H9 (cell line): ENCODE results near the gene TBC1D4. TPM values are rescaled to one million over a fixed set of nuclear protein-coding genes. Genes with fewer than 3 reads are reported as not detected.

Experiments
- DNase-seq: peaks from one replicate; pipeline ENCODE4 v3.0.0-alpha.2; 2017
- H2AFZ ChIP-seq: one replicate; pipeline ENCODE4 v1.6.1; 2013; ENCODE audit warnings: mild to moderate bottlenecking, low read length, control low read depth, moderate library complexity
- H2AK5ac ChIP-seq: 2 replicates; pipeline ENCODE4 v1.6.1; 2013; ENCODE audit warnings: low read length, control low read depth, mixed read lengths; ENCODE audit not compliant: insufficient read length
- H2BK120ac ChIP-seq: one replicate; pipeline ENCODE4 v1.6.1; 2013; ENCODE audit warnings: low read depth, mild to moderate bottlenecking, low read length, control low read depth, inconsistent platforms; ENCODE audit not compliant: poor library complexity, severe bottlenecking
- H2BK12ac ChIP-seq: 2 replicates; pipeline ENCODE4 v1.6.1; 2013; ENCODE audit warnings: low read length, control low read depth, mixed read lengths, low read depth; ENCODE audit not compliant: insufficient read length
- H2BK15ac ChIP-seq: 2 replicates; pipeline ENCODE4 v1.6.1; 2013; ENCODE audit warnings: low read depth, low read length, control low read depth
- H2BK20ac ChIP-seq: one replicate; pipeline ENCODE4 v1.6.1; 2013; ENCODE audit warnings: low read depth, mild to moderate bottlenecking, low read length, control low read depth, inconsistent platforms; ENCODE audit not compliant: poor library complexity, severe bottlenecking
- H2BK5ac ChIP-seq: 2 replicates; pipeline ENCODE4 v1.6.1; 2013; ENCODE audit warnings: low read length, control low read depth, mixed read lengths; ENCODE audit not compliant: insufficient read length
- H3K14ac ChIP-seq: 2 replicates; pipeline ENCODE4 v1.6.1; 2013; ENCODE audit warnings: low read length, control low read depth; ENCODE audit not compliant: insufficient read depth
- H3K18ac ChIP-seq: 2 replicates; pipeline ENCODE4 v1.6.1; 2013; ENCODE audit warnings: low read depth, mild to moderate bottlenecking, mixed read lengths, low read length, control low read depth; ENCODE audit not compliant: insufficient read length
- H3K23ac ChIP-seq: 2 replicates; pipeline ENCODE4 v1.6.1; 2013; ENCODE audit warnings: low read length, control low read depth, mixed read lengths, low read depth; ENCODE audit not compliant: insufficient read length
- H3K23me2 ChIP-seq: 2 replicates; pipeline ENCODE4 v1.6.1; 2013; ENCODE audit warnings: low read depth, mild to moderate bottlenecking, mixed read lengths, low read length, control low read depth; ENCODE audit not compliant: insufficient read length, poor library complexity, severe bottlenecking
- H3K27ac ChIP-seq: 2 replicates; pipeline ENCODE4 v1.5.1; 2013; ENCODE audit warnings: low read length, control low read depth, mixed read lengths, low read depth; ENCODE audit not compliant: insufficient read length
- H3K27me3 ChIP-seq: 2 replicates; pipeline ENCODE4 v1.6.1; 2013; ENCODE audit warnings: low read length, control low read depth, inconsistent platforms; ENCODE audit not compliant: insufficient read depth
- H3K4ac ChIP-seq: 2 replicates; pipeline ENCODE4 v1.6.1; 2013; ENCODE audit warnings: low read depth, mild to moderate bottlenecking, control low read depth, inconsistent platforms, low read length, moderate library complexity
- H3K4me1 ChIP-seq: 2 replicates; pipeline ENCODE4 v1.6.1; 2013; ENCODE audit warnings: low read length, control low read depth, inconsistent platforms; ENCODE audit not compliant: insufficient read depth
- H3K4me2 ChIP-seq: 2 replicates; pipeline ENCODE4 v1.6.1; 2013; ENCODE audit warnings: low read length, control low read depth, mixed read lengths; ENCODE audit not compliant: insufficient read length, insufficient read depth
- H3K56ac ChIP-seq: 2 replicates; pipeline ENCODE4 v1.6.1; 2013; ENCODE audit warnings: low read depth, mild to moderate bottlenecking, mixed read lengths, low read length, control low read depth; ENCODE audit not compliant: insufficient read length
- H3K79me1 ChIP-seq: 2 replicates; pipeline ENCODE4 v1.6.1; 2013; ENCODE audit warnings: low read depth, mild to moderate bottlenecking, moderate library complexity, low read length, control low read depth, inconsistent platforms; ENCODE audit not compliant: insufficient read depth, poor library complexity, severe bottlenecking
- H3K79me2 ChIP-seq: 2 replicates; pipeline ENCODE4 v1.6.1; 2013; ENCODE audit warnings: low read length, control low read depth, inconsistent platforms; ENCODE audit not compliant: insufficient read depth
- H3K9ac ChIP-seq: 2 replicates; pipeline ENCODE4 v1.6.1; 2013; ENCODE audit warnings: low read length, control low read depth, mixed read lengths; ENCODE audit not compliant: insufficient read length; ENCODE audit errors: extremely low read depth
- H3K9me3 ChIP-seq: one replicate; pipeline ENCODE4 v1.6.1; 2013; ENCODE audit warnings: low read depth, low read length, inconsistent platforms; ENCODE audit not compliant: control insufficient read depth
- H3T11ph ChIP-seq: one replicate; pipeline ENCODE4 v1.6.1; 2013; ENCODE audit warnings: mild to moderate bottlenecking, low read length, control low read depth, inconsistent platforms
- H4K20me1 ChIP-seq: one replicate; pipeline ENCODE4 v1.6.1; 2013; ENCODE audit not compliant: control insufficient read depth, insufficient read length, insufficient read depth
- H4K5ac ChIP-seq: 2 replicates; pipeline ENCODE4 v1.6.1; 2013; ENCODE audit warnings: low read depth, mild to moderate bottlenecking, mixed read lengths, low read length, control low read depth; ENCODE audit not compliant: insufficient read length
- H4K8ac ChIP-seq: replicated peaks from 2 replicates; pipeline ENCODE4 v1.6.1; 2013; ENCODE audit warnings: low read length, control low read depth, mixed read lengths, low read depth; ENCODE audit not compliant: insufficient read length
- H4K91ac ChIP-seq: 2 replicates; pipeline ENCODE4 v1.6.1; 2013; ENCODE audit warnings: low read depth, mild to moderate bottlenecking, moderate library complexity, mixed read lengths, low read length, control low read depth; ENCODE audit not compliant: insufficient read length
- H3K27ac Mint-ChIP-seq, 3 experiments: 2 replicates in 2 of 3; 3 replicates in 1 of 3; pipeline ENCODE4 v1.8.0; 2020 to 2021; ENCODE audit warnings: mixed read lengths in 3 of 3, mild to moderate bottlenecking in 1 of 3, moderate library complexity in 1 of 3
- H3K27me3 Mint-ChIP-seq: 2 replicates; pipeline ENCODE4 v1.8.0; 2021; ENCODE audit warnings: low read depth, mild to moderate bottlenecking, moderate library complexity, mixed read lengths
- H3K36me3 Mint-ChIP-seq, 3 experiments: 2 replicates in 2 of 3; 3 replicates in 1 of 3; pipeline ENCODE4 v1.8.0; 2020 to 2021; ENCODE audit warnings: low read depth in 3 of 3, mixed read lengths in 3 of 3; ENCODE audit not compliant: insufficient read depth in 1 of 3
- H3K4me1 Mint-ChIP-seq, 2 experiments: 2 replicates each; pipeline ENCODE4 v1.8.0; 2020; ENCODE audit warnings: mixed read lengths in 2 of 2
- H3K4me3 Mint-ChIP-seq, 2 experiments: 2 replicates in 1 of 2; 3 replicates in 1 of 2; pipeline ENCODE4 v1.8.0; 2020 to 2021; ENCODE audit warnings: mild to moderate bottlenecking in 2 of 2, mixed read lengths in 2 of 2, moderate library complexity in 1 of 2
- H3K9me3 Mint-ChIP-seq, 2 experiments: 2 replicates in 1 of 2; 3 replicates in 1 of 2; pipeline ENCODE4 v1.8.0; 2020; ENCODE audit warnings: mild to moderate bottlenecking in 2 of 2, mixed read lengths in 2 of 2, moderate library complexity in 1 of 2
- CTCF ChIP-seq: fragments of 200-600 bp; sonication (generic); conservative IDR thresholded peaks from 3 replicates; pipeline ENCODE4 v1.8.0; 2021; ENCODE audit warnings: antibody characterized with exemption, mild to moderate bottlenecking
- WGBS: extraction: QIAGEN DNeasy Blood & Tissue Kit; methylation state at CpG from one replicate; pipeline ENCODE4 v1.1.7; 2013; ENCODE audit warnings: missing lambda C conversion rate, low lambda C conversion rate, mixed read lengths; ENCODE audit not compliant: insufficient read length; ENCODE audit errors: extremely low coverage; 5-methylcytosine and 5-hydroxymethylcytosine counted together
- total RNA-seq: library from RNA; stranded (reverse); gene quantifications from 2 replicates; pipeline ENCODE4 v1.2.1, GENCODE V29; 2021

TBC1D4 gene
- total RNA-seq, 1 experiment from 2014 or later, result 10.5 TPM

GRCh38 chr13:75318138-75318833 lies 163.7 kb downstream of the TBC1D4 start:
- H4K8ac ChIP-seq, result no peak overlapping the region
- H3T11ph ChIP-seq, result no peak overlapping the region
- WGBS, result no CpG with 5 or more reads among the region's 2 CpGs
- no peaks in the 10 kb centered on the region for H3K23me2 ChIP-seq
- H3K4ac ChIP-seq, result no peak overlapping the region
- H4K91ac ChIP-seq, result no peak overlapping the region
- H3K4me3 Mint-ChIP-seq, result no peak overlapping the region
- no peak overlapping the region for H3K4me2 ChIP-seq
- H2BK15ac ChIP-seq, result no peak overlapping the region
- H2AK5ac ChIP-seq, result no peak overlapping the region
- H3K9me3 Mint-ChIP-seq, result no peaks in the 10 kb centered on the region
- H2BK120ac ChIP-seq, result no peak overlapping the region
- peaks cover 4 to 7% of the 10 kb centered on the region in 2 experiments for H3K4me1 Mint-ChIP-seq
- no peak overlapping the region for H3K23ac ChIP-seq
- H3K9me3 ChIP-seq, result no peaks in the 10 kb centered on the region
- H3K27ac Mint-ChIP-seq, result peak overlapping the region in 1 of 3 experiments; percentile 89; a peak in 1 of 7 replicates
- H3K36me3 Mint-ChIP-seq, result peaks cover 0 to 3% (median 0%) of the 10 kb centered on the region in 3 experiments; a peak in 2 of 7 replicates
- H3K27me3 Mint-ChIP-seq, result no peaks in the 10 kb centered on the region
- H4K20me1 ChIP-seq, result no peaks in the 10 kb centered on the region
- H3K18ac ChIP-seq, result no peak overlapping the region
- no peaks in the 10 kb centered on the region for H3K79me2 ChIP-seq
- no peak overlapping the region for H3K27ac ChIP-seq
- no peak overlapping the region for H2BK12ac ChIP-seq
- H3K9ac ChIP-seq, result no peak overlapping the region
- H2AFZ ChIP-seq, result no peak overlapping the region
- H2BK5ac ChIP-seq, result no peak overlapping the region
- H4K5ac ChIP-seq, result no peak overlapping the region
- H3K56ac ChIP-seq, result no peak overlapping the region
- DNase-seq, result no peak
- H3K79me1 ChIP-seq, result no peaks in the 10 kb centered on the region
- TF ChIP-seq CTCF, result no peak
- no peaks in the 10 kb centered on the region for H3K27me3 ChIP-seq
- H3K4me1 ChIP-seq, result no peaks in the 10 kb centered on the region
- no peak overlapping the region for H2BK20ac ChIP-seq
- no peak overlapping the region for H3K14ac ChIP-seq
